Calu3 (cell line): Measurements from ENCODE around the gene MMP23B. TPM values are rescaled to one million over a fixed set of nuclear protein-coding genes. Genes with fewer than 3 reads are reported as not detected.

Source experiments
- Bru-seq: library from RNA; stranded (reverse); fragments of 400-500 nt; gene quantifications from one replicate; lab custom pipeline; 2021; lab: Mats Ljungman, UMichigan
- BruChase-seq, 2 experiments: library from RNA; stranded (reverse); fragments of 400-500 nt; gene quantifications; one replicate each; lab custom pipeline; 2021; lab: Mats Ljungman, UMichigan
- BruUV-seq: library from RNA; stranded (reverse); fragments of 400-500 nt; replicated peaks from 2 replicates; lab custom pipeline; 2021; lab: Mats Ljungman, UMichigan
- CTCF ChIA-PET: fragments of 300-600 bp; sonication (Branson Sonifier 250); formaldehyde crosslinking; loops from one replicate; lab custom pipeline; 2022; ENCODE audit warnings: antibody characterized with exemption; lab: Charles Lee
- DNase-seq: peaks from one replicate; pipeline ENCODE4 v3.0.0; 2022
- H3K27ac Mint-ChIP-seq: one replicate; pipeline ENCODE4 v1.8.0; 2022; ENCODE audit warnings: mixed read lengths; ENCODE audit not compliant: unreplicated experiment
- H3K27me3 Mint-ChIP-seq: one replicate; pipeline ENCODE4 v1.8.0; 2022; ENCODE audit warnings: mixed read lengths; ENCODE audit not compliant: unreplicated experiment
- H3K36me3 Mint-ChIP-seq: one replicate; pipeline ENCODE4 v1.8.0; 2022; ENCODE audit warnings: mild to moderate bottlenecking, moderate library complexity, mixed read lengths; ENCODE audit not compliant: insufficient read depth, unreplicated experiment
- H3K4me1 Mint-ChIP-seq: one replicate; pipeline ENCODE4 v1.8.0; 2022; ENCODE audit warnings: mild to moderate bottlenecking, low read depth, mixed read lengths; ENCODE audit not compliant: unreplicated experiment
- H3K4me3 Mint-ChIP-seq: one replicate; pipeline ENCODE4 v1.8.0; 2022; ENCODE audit warnings: mild to moderate bottlenecking, low read depth, moderate library complexity, mixed read lengths; ENCODE audit not compliant: unreplicated experiment
- H3K9me3 Mint-ChIP-seq: one replicate; pipeline ENCODE4 v1.8.0; 2022; ENCODE audit warnings: low read depth, mixed read lengths; ENCODE audit not compliant: unreplicated experiment
- CTCF ChIP-seq: fragments of 200-600 bp; IDR thresholded peaks from one replicate; pipeline ENCODE4 v1.8.0; 2022; ENCODE audit warnings: antibody characterized with exemption; ENCODE audit not compliant: unreplicated experiment
- intact Hi-C: fragments of 100-400 bp; cut with micrococcal nuclease; formaldehyde crosslinking; loops from one replicate; pipeline ENCODE4 v1.10.0; 2022; ENCODE audit not compliant: unreplicated experiment
- long read RNA-seq: library from polyadenylated mRNA; stranded (forward); transcript quantifications from one replicate; pipeline ENCODE4 v2.0.0, GENCODE V29; 2022
- total RNA-seq: library from RNA; stranded (reverse); gene quantifications from 2 replicates; pipeline ENCODE4 v1.2.3, GENCODE V29; 2022

MMP23B gene
- total RNA-seq (1.6 and 1.9 TPM in 2 replicates), Bru-seq, nascent RNA (not detected), BruChase-seq, experiment 1, labeled RNA remaining after a 6-hour chase (percentile 31 among the genes with signal in this experiment), BruChase-seq, experiment 2, labeled RNA remaining after a 2-hour chase (percentile 20 among the genes with signal in this experiment)
- long read RNA-seq: 0 reads

GRCh38 chr1:1631782-1632420, at the start of gene MMP23B:
MMP23B (plus strand) TSS chr1:1632173; CDS start chr1:1632219, 46 bp downstream.
- no peak for TF ChIP-seq CTCF
- DNase-seq: no peak
- H3K27ac Mint-ChIP-seq: no peak within 1 kb of the TSS
- peaks cover 12% of the 10 kb centered on the region for H3K36me3 Mint-ChIP-seq
- H3K4me1 Mint-ChIP-seq: no peaks in the 10 kb centered on the region
- H3K9me3 Mint-ChIP-seq: no peaks in the 10 kb centered on the region
- H3K4me3 Mint-ChIP-seq: no peak within 1 kb of the TSS
- CTCF ChIA-PET: no interaction called here
- intact Hi-C loops: no loop called here
- no peaks in the 10 kb centered on the region for H3K27me3 Mint-ChIP-seq
- no TSS peak for BruUV-seq

GRCh38 chr1:1582585-1583346, 49.2 kb upstream of the MMP23B start:
- peaks cover 36% of the 10 kb centered on the region for H3K27me3 Mint-ChIP-seq
- no peak overlapping the region for H3K27ac Mint-ChIP-seq
- BruUV-seq: no TSS peak
- H3K36me3 Mint-ChIP-seq: no peaks in the 10 kb centered on the region
- DNase-seq: no peak
- H3K4me3 Mint-ChIP-seq: no peak overlapping the region
- H3K9me3 Mint-ChIP-seq: no peaks in the 10 kb centered on the region
- no peaks in the 10 kb centered on the region for H3K4me1 Mint-ChIP-seq
- no peak for TF ChIP-seq CTCF
- intact Hi-C loops: no loop called here
- CTCF ChIA-PET: no interaction called here

GRCh38 chr1:1583347-1584010, 48.5 kb upstream of the MMP23B start:
- H3K4me3 Mint-ChIP-seq: no peak overlapping the region
- no peaks in the 10 kb centered on the region for H3K4me1 Mint-ChIP-seq
- H3K9me3 Mint-ChIP-seq: no peaks in the 10 kb centered on the region
- TF ChIP-seq CTCF: no peak
- no peak overlapping the region for H3K27ac Mint-ChIP-seq
- no peaks in the 10 kb centered on the region for H3K36me3 Mint-ChIP-seq
- H3K27me3 Mint-ChIP-seq: peaks cover 36% of the 10 kb centered on the region
- DNase-seq: no peak
- CTCF ChIA-PET: no interaction called here
- no TSS peak for BruUV-seq
- intact Hi-C loops: no loop called here

DNA sequence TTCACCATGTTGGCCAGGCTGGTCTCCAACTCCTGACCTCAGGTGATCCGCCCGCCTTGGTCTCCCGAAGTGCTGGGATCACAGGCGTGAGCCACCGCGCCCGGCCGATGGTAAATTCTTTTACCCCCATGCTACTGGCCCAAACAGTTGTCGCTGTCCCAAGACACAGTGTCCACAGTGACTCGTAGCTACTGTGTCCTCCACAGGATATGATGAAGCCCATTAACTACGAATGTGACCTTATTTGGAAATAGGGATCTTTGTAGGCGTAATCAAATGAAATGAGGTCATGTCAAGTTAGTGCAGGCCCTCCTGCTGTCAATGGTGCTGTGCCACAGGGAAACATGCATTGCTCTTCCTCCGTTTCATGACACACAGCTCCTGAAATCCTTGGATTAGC, 40.5 kb upstream of the MMP23B start:
- BruUV-seq: no TSS peak
- Mint-ChIP-seq H3K27me3 (peaks cover 2% of the 10 kb centered on the region), H3K9me3 (no peaks in the 10 kb centered on the region), H3K27ac (no peak overlapping the region), H3K4me1 (no peaks in the 10 kb centered on the region), H3K4me3 (no peak overlapping the region), H3K36me3 (no peaks in the 10 kb centered on the region)
- intact Hi-C loops: no loop called here
- no peak for DNase-seq
- CTCF ChIA-PET: no interaction called here
- no peak for TF ChIP-seq CTCF
